Breast epithelium (tissue), 3 donors: ENCODE measurements around the gene HOXA2.

Experiments used
- POLR2A ChIP-seq: fragments of 450-650 bp; IDR thresholded peaks from one replicate; pipeline ENCODE4 v1.6.1; 2016; ENCODE audit warnings: antibody characterized with exemption, mild to moderate bottlenecking, moderate library complexity
- POLR2AphosphoS5 ChIP-seq, 3 donors: sonication (generic); formaldehyde crosslinking; IDR thresholded peaks; one replicate each; pipeline ENCODE4 v1.6.1; 2017; ENCODE audit warnings: antibody characterized with exemption in 3 of 3
- TF ChIP-seq, protein P1 (sequence below), 3 donors: fragments of 450-650 bp; IDR thresholded peaks; one replicate each; pipeline ENCODE4 v1.5.1; 2016 to 2017; ENCODE audit warnings: antibody characterized with exemption in 3 of 3, mild to moderate bottlenecking in 3 of 3, moderate library complexity in 3 of 3

DNA sequence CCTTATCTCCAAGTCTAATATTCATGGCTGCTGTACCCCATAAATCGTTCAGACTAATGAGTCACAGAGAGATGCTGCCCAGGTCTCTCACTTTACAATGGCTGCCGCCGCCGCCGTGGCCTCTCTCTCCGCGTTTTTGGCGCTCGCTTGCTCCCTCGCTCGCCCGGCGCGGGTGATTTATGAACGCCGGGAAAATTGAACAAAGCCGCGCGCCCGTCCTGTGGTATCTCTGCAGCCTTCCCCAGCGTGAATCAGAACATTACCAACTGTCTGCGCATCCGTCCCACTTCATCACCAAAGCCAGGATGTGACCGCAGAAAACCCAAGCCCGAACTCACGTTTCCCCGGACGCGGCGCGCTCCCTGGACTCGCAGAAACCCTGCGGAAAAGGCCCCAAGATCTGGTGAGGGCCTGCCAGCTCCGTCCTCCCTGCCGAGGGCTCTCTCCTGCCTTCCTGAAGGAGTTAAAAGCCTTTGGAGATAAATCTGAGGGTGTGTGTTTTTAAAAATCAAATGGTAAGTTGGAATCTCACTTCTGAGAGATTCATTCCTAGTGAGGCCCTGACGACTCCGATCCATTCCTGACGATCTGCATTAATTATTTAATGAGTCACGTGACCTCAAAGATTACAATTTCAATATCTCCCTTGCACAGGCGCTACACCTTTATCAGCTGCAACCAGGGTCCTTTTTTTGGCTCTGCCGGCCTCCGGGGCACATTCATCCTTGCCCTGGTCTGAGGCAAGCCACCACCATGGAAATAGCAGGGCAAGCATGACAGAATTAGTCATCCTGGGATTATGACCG is 21.8 kb upstream of the HOXA2 start:
- TF ChIP-seq POLR2A: no peak
- TF ChIP-seq, protein P1, sequence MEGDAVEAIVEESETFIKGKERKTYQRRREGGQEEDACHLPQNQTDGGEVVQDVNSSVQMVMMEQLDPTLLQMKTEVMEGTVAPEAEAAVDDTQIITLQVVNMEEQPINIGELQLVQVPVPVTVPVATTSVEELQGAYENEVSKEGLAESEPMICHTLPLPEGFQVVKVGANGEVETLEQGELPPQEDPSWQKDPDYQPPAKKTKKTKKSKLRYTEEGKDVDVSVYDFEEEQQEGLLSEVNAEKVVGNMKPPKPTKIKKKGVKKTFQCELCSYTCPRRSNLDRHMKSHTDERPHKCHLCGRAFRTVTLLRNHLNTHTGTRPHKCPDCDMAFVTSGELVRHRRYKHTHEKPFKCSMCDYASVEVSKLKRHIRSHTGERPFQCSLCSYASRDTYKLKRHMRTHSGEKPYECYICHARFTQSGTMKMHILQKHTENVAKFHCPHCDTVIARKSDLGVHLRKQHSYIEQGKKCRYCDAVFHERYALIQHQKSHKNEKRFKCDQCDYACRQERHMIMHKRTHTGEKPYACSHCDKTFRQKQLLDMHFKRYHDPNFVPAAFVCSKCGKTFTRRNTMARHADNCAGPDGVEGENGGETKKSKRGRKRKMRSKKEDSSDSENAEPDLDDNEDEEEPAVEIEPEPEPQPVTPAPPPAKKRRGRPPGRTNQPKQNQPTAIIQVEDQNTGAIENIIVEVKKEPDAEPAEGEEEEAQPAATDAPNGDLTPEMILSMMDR (IDR thresholded peaks at IDR 0.05): no peak
- TF ChIP-seq POLR2AphosphoS5 (IDR thresholded peaks at IDR 0.05): no peak
